ENCODE results near the gene HSPA6.
"Not testable (repeated sequence)": the region's sequence is repeated elsewhere in the genome, so short reads cannot be mapped to it uniquely, and the experiment has no call there.

HSPA6 gene

GRCh38 chr1:161528550-161528949 lies 4.2 kb downstream of the HSPA6 start:
- H3K79me2 ChIP-seq (ENCODE audit: control insufficient read depth, insufficient read depth, low read length, poor library complexity); H2BK12ac ChIP-seq (ENCODE audit: low read length); H3K4me3 ChIP-seq (ENCODE audit: low read depth, low read length); H2AFZ ChIP-seq (ENCODE audit: insufficient read depth, low read length, poor library complexity); H2BK120ac ChIP-seq (ENCODE audit: insufficient read depth, low read length, poor library complexity); H3K36me3 ChIP-seq (ENCODE audit: control insufficient read depth in 1 of 2, insufficient read depth in 2 of 2, low read length in 2 of 2); H3K9me3 ChIP-seq (ENCODE audit: insufficient read depth, low read depth, low read length); H4K12ac ChIP-seq (ENCODE audit: low read depth, low read length); H4K91ac ChIP-seq (ENCODE audit: low read depth, low read length); DNase-seq; H3K79me1 ChIP-seq (ENCODE audit: low read length); H2AK5ac ChIP-seq (ENCODE audit: low read length); H4K8ac ChIP-seq (ENCODE audit: low read depth, low read length); H3K27ac ChIP-seq (ENCODE audit: low read depth, low read length); H2BK5ac ChIP-seq (ENCODE audit: low read depth, low read length, poor library complexity); H3K4me1 ChIP-seq (ENCODE audit: control insufficient read depth in 1 of 2, insufficient read depth in 2 of 2, low read length in 2 of 2); H3K18ac ChIP-seq (ENCODE audit: low read length); H3K9ac ChIP-seq (ENCODE audit: low read length); H3K23ac ChIP-seq (ENCODE audit: low read length); H3K4me2 ChIP-seq (ENCODE audit: low read length); H3K4ac ChIP-seq (ENCODE audit: low read depth, low read length); H3K14ac ChIP-seq (ENCODE audit: low read length): not testable (repeated sequence)
- WGBS (ENCODE audit: extremely low coverage, insufficient coverage, insufficient read length): no CpG with 5 or more reads among the region's 3 CpGs
- peaks cover 10% of the 10 kb centered on the region for H3K27me3 ChIP-seq (ENCODE audit: insufficient read depth, low read length)

- not testable (repeated sequence) for H2AK5ac ChIP-seq (ENCODE audit: low read length); H2BK5ac ChIP-seq (ENCODE audit: low read depth, low read length, poor library complexity); H2BK12ac ChIP-seq (ENCODE audit: low read length); H2BK120ac ChIP-seq (ENCODE audit: insufficient read depth, low read length, poor library complexity); H3K36me3 ChIP-seq (ENCODE audit: control insufficient read depth in 1 of 2, insufficient read depth in 2 of 2, low read length in 2 of 2); H3K4ac ChIP-seq (ENCODE audit: low read depth, low read length); H3K9ac ChIP-seq (ENCODE audit: low read length); H4K91ac ChIP-seq (ENCODE audit: low read depth, low read length); H3K14ac ChIP-seq (ENCODE audit: low read length); H4K8ac ChIP-seq (ENCODE audit: low read depth, low read length); H3K4me1 ChIP-seq (ENCODE audit: control insufficient read depth in 1 of 2, insufficient read depth in 2 of 2, low read length in 2 of 2); H3K18ac ChIP-seq (ENCODE audit: low read length); H3K9me3 ChIP-seq (ENCODE audit: insufficient read depth, low read depth, low read length); H3K79me2 ChIP-seq (ENCODE audit: control insufficient read depth, insufficient read depth, low read length, poor library complexity); H4K12ac ChIP-seq (ENCODE audit: low read depth, low read length); H3K27ac ChIP-seq (ENCODE audit: low read depth, low read length); H2AFZ ChIP-seq (ENCODE audit: insufficient read depth, low read length, poor library complexity); H3K23ac ChIP-seq (ENCODE audit: low read length); H3K4me3 ChIP-seq (ENCODE audit: low read depth, low read length); H3K79me1 ChIP-seq (ENCODE audit: low read length)
- Histone ChIP-seq H3K27me3 (ENCODE audit: insufficient read depth, low read length) (peaks cover 10% of the 10 kb centered on the region), H3K4me2 (ENCODE audit: low read length) (peak overlapping the region; percentile 60)
- DNase-seq: peak in 1 of 2 donors; percentile 42
- WGBS (ENCODE audit: extremely low coverage, insufficient coverage, insufficient read length): no CpG with 5 or more reads among the region's 19 CpGs
Measured at GRCh38 chr1:161529463-161530104, 5.2 kb downstream of the HSPA6 start.

- H3K4me3 ChIP-seq (ENCODE audit: low read depth, low read length); H4K12ac ChIP-seq (ENCODE audit: low read depth, low read length); H3K27me3 ChIP-seq (ENCODE audit: insufficient read depth, low read length); H2BK5ac ChIP-seq (ENCODE audit: low read depth, low read length, poor library complexity); H3K9me3 ChIP-seq (ENCODE audit: insufficient read depth, low read depth, low read length); H4K8ac ChIP-seq (ENCODE audit: low read depth, low read length); H2AFZ ChIP-seq (ENCODE audit: insufficient read depth, low read length, poor library complexity); H2AK5ac ChIP-seq (ENCODE audit: low read length); H3K18ac ChIP-seq (ENCODE audit: low read length); H2BK12ac ChIP-seq (ENCODE audit: low read length); H3K79me1 ChIP-seq (ENCODE audit: low read length); H4K91ac ChIP-seq (ENCODE audit: low read depth, low read length); H3K23ac ChIP-seq (ENCODE audit: low read length); H3K14ac ChIP-seq (ENCODE audit: low read length); H2BK120ac ChIP-seq (ENCODE audit: insufficient read depth, low read length, poor library complexity); H3K4me1 ChIP-seq (ENCODE audit: control insufficient read depth in 1 of 2, insufficient read depth in 2 of 2, low read length in 2 of 2); H3K9ac ChIP-seq (ENCODE audit: low read length); H3K4ac ChIP-seq (ENCODE audit: low read depth, low read length); H3K79me2 ChIP-seq (ENCODE audit: control insufficient read depth, insufficient read depth, low read length, poor library complexity); H3K27ac ChIP-seq (ENCODE audit: low read depth, low read length); H3K36me3 ChIP-seq (ENCODE audit: control insufficient read depth in 1 of 2, insufficient read depth in 2 of 2, low read length in 2 of 2): not testable (repeated sequence)
- peak; percentile 35 to 78 for DNase-seq
- peak overlapping the region; percentile 60 for H3K4me2 ChIP-seq (ENCODE audit: low read length)
- WGBS (ENCODE audit: extremely low coverage, insufficient coverage, insufficient read length): no CpG with 5 or more reads among the region's 13 CpGs
Measured at GRCh38 chr1:161530158-161530557, 5.8 kb downstream of the HSPA6 start.

- not testable (repeated sequence) for H3K9ac ChIP-seq (ENCODE audit: low read length); H3K23ac ChIP-seq (ENCODE audit: low read length); H3K79me2 ChIP-seq (ENCODE audit: control insufficient read depth, insufficient read depth, low read length, poor library complexity); H2BK12ac ChIP-seq (ENCODE audit: low read length); H2AK5ac ChIP-seq (ENCODE audit: low read length); H3K4ac ChIP-seq (ENCODE audit: low read depth, low read length); H4K12ac ChIP-seq (ENCODE audit: low read depth, low read length); H3K9me3 ChIP-seq (ENCODE audit: insufficient read depth, low read depth, low read length); H3K36me3 ChIP-seq (ENCODE audit: control insufficient read depth in 1 of 2, insufficient read depth in 2 of 2, low read length in 2 of 2); H4K8ac ChIP-seq (ENCODE audit: low read depth, low read length); H2BK5ac ChIP-seq (ENCODE audit: low read depth, low read length, poor library complexity); H3K27ac ChIP-seq (ENCODE audit: low read depth, low read length); H2BK120ac ChIP-seq (ENCODE audit: insufficient read depth, low read length, poor library complexity); H4K91ac ChIP-seq (ENCODE audit: low read depth, low read length); H3K4me1 ChIP-seq (ENCODE audit: control insufficient read depth in 1 of 2, insufficient read depth in 2 of 2, low read length in 2 of 2); H3K18ac ChIP-seq (ENCODE audit: low read length); H3K27me3 ChIP-seq (ENCODE audit: insufficient read depth, low read length); H3K79me1 ChIP-seq (ENCODE audit: low read length)
- WGBS (ENCODE audit: extremely low coverage, insufficient coverage, insufficient read length): no CpG with 5 or more reads among the region's 56 CpGs
- Histone ChIP-seq H2AFZ (ENCODE audit: insufficient read depth, low read length, poor library complexity) (peak overlapping the region; percentile 78), H3K4me3 (ENCODE audit: low read depth, low read length) (peak overlapping the region; percentile 67), H3K14ac (ENCODE audit: low read length) (peak overlapping the region; percentile 37), H3K4me2 (ENCODE audit: low read length) (peak overlapping the region; percentile 60)
- peak; percentile 93 to 96 for DNase-seq
Measured at GRCh38 chr1:161530671-161531641, 6.6 kb downstream of the HSPA6 start.

Data from trophoblast cell (in vitro differentiated cells and primary cell).